ENCODE measurements around the gene DTNB. TPM values are rescaled to one million over a fixed set of nuclear protein-coding genes. Genes with fewer than 3 reads are reported as not detected.

DTNB gene
- total RNA-seq, 4 donors from 2014 or later = 2.2 to 7.8 (median 3.9) TPM

DNA sequence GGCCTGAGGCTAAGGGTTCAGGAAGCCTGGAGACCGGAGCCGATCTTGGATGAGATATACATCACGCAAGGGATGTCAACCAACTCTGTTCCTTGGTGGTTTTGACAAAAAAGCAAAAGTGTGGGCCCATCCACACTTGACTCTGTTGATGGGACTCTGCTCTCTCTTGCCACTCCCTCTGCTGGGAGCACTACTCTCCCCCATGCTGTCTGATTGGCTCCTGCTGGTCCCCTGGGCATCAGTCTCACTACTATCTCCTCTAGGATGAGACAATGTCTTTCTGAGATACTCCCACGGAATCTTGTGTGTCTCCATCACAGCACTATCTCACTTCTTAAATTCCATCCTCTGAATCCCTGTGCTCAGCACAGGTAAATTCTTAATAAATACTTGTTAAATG, 274.8 kb downstream of the DTNB start:
- H3K4me3 ChIP-seq = no peak overlapping the region
- H3K27me3 ChIP-seq = no peaks in the 10 kb centered on the region
- 91 to 100% methylated on average over 1 to 4 of the region's 4 CpGs for WGBS, 2 donors (ENCODE audit: low coverage in 1 of 2)
- DNase-seq = no peak
- no peak for TF ChIP-seq POLR2A (IDR thresholded peaks at IDR 0.05)
- intact Hi-C loops (cut with DNase I; ENCODE audit: low total_unique reads) (no loop called here), in situ Hi-C loops (cut with MboI; ENCODE audit: low pct_ligation_motif_present in 1 of 4, low pct_unique_long_range_greater_than_20kb in 1 of 4, low sequenced_read_pairs in 3 of 4) (no loop called here)
- no peaks in the 10 kb centered on the region for H3K36me3 ChIP-seq
- no peaks in the 10 kb centered on the region for H3K9me3 ChIP-seq
- H3K4me1 ChIP-seq = no peaks in the 10 kb centered on the region
- no peak overlapping the region for H3K27ac ChIP-seq

DNA sequence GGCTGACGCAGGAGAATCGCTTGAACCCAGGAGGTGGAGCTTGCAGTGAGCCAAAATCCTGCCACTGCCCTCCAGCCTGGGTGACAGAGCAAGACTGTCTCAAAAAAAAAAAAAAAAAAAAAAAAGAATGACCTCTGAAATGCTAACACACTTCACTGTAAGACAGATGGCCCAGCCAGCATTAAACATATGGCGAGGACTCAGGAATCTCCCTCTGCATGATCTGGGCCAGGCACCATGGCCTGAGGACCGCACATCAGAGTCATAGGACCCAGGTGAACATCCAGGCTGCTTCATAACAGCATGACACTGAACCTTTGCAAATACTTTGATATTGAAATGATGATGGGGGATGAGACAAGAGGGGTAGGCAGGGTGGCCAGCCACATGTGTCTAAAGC, 275.6 kb downstream of the DTNB start:
- no peak for DNase-seq
- Histone ChIP-seq H3K4me1 (no peaks in the 10 kb centered on the region), H3K9me3 (no peaks in the 10 kb centered on the region), H3K27me3 (no peaks in the 10 kb centered on the region), H3K36me3 (no peaks in the 10 kb centered on the region), H3K4me3 (no peak overlapping the region), H3K27ac (no peak overlapping the region)
- 89 to 97% methylated on average over 3 to 4 of the region's 4 CpGs for WGBS, 2 donors (ENCODE audit: low coverage in 1 of 2)
- in situ Hi-C loops (cut with MboI; ENCODE audit: low pct_ligation_motif_present in 1 of 4, low pct_unique_long_range_greater_than_20kb in 1 of 4, low sequenced_read_pairs in 3 of 4) (no loop called here), intact Hi-C loops (cut with DNase I; ENCODE audit: low total_unique reads) (no loop called here)
- no peak for TF ChIP-seq CTCF (IDR thresholded peaks at IDR 0.05)
- TF ChIP-seq EP300 (IDR thresholded peaks at IDR 0.05; ENCODE audit: low read depth) = no peak
- no peak for TF ChIP-seq POLR2AphosphoS5 (IDR thresholded peaks at IDR 0.05)
- no peak for TF ChIP-seq POLR2A (IDR thresholded peaks at IDR 0.05)

DNA sequence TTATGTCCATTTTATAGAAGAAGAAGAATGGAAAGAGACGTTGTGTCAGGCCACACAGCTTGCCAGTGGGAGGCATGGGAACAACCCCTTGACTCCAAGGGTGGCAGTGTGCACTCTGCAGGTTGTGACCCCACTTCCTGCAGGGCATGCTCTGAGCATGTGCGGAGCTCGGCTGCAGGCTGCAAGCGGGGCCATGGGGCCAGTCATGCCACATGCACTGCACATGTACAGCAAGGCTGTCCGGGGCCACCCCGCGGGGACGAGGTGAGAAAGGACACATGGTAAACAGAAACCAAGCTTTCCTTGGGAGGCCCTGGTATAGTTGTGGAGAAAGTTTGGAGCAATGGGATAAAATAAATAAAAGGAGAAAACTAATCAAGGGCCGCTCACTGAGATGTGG, 284.2 kb downstream of the DTNB start:
- DNase-seq = no peak
- H3K9me3 ChIP-seq = no peaks in the 10 kb centered on the region

DNA sequence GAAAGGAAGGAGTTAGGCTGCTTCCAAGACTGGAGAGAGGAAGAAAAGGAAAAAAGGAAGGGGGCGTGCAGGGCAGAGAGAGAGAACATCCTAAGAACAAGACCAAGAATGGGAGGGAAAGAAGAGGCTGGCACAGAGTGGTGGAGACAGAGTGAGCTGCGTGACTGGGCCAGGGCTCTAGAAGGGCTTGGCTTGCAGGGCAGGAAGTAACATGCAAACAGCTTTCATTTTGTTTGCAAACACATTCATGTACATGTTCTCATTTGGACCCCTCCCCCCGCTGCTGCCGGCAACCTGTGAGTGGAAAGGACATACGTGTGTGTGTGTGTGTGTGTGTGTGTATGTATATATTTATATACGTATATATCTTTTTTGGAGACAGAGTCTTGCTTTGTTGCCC, 284.9 kb downstream of the DTNB start:
- H3K4me1 ChIP-seq = no peaks in the 10 kb centered on the region
- 74 to 77% methylated on average over 5 to 6 of the region's 6 CpGs for WGBS, 2 donors (ENCODE audit: low coverage in 1 of 2)
- in situ Hi-C loops (cut with MboI; ENCODE audit: low pct_ligation_motif_present in 1 of 4, low pct_unique_long_range_greater_than_20kb in 1 of 4, low sequenced_read_pairs in 3 of 4) (no loop called here), intact Hi-C loops (cut with DNase I; ENCODE audit: low total_unique reads) (no loop called here)
- DNase-seq = no peak
- TF ChIP-seq POLR2A (IDR thresholded peaks at IDR 0.05) = no peak
- no peak for TF ChIP-seq EP300 (IDR thresholded peaks at IDR 0.05; ENCODE audit: low read depth)
- TF ChIP-seq CTCF (IDR thresholded peaks at IDR 0.05) = no peak
- no peak for TF ChIP-seq POLR2AphosphoS5 (IDR thresholded peaks at IDR 0.05)
- H3K4me3 ChIP-seq = no peak overlapping the region
- no peaks in the 10 kb centered on the region for H3K36me3 ChIP-seq
- no peaks in the 10 kb centered on the region for H3K9me3 ChIP-seq
- H3K27ac ChIP-seq = no peak overlapping the region
- H3K27me3 ChIP-seq = no peaks in the 10 kb centered on the region

More for the DNA sequence above, 284.2 kb downstream of the DTNB start:
- intact Hi-C loops (cut with DNase I; ENCODE audit: low total_unique reads) (no loop called here), in situ Hi-C loops (cut with MboI; ENCODE audit: low pct_ligation_motif_present in 1 of 4, low pct_unique_long_range_greater_than_20kb in 1 of 4, low sequenced_read_pairs in 3 of 4) (no loop called here)
- H3K36me3 ChIP-seq = no peaks in the 10 kb centered on the region
- no peaks in the 10 kb centered on the region for H3K4me1 ChIP-seq
- no peaks in the 10 kb centered on the region for H3K27me3 ChIP-seq
- H3K27ac ChIP-seq = no peak overlapping the region
- no peak for TF ChIP-seq POLR2A (IDR thresholded peaks at IDR 0.05)
- TF ChIP-seq EP300 (IDR thresholded peaks at IDR 0.05; ENCODE audit: low read depth) = no peak
- no peak for TF ChIP-seq CTCF (IDR thresholded peaks at IDR 0.05)
- no peak for TF ChIP-seq POLR2AphosphoS5 (IDR thresholded peaks at IDR 0.05)
- H3K4me3 ChIP-seq = no peak overlapping the region
- WGBS, 2 donors (ENCODE audit: low coverage in 1 of 2) = 96 to 100% methylated on average over 1 to 9 of the region's 9 CpGs

DNA sequence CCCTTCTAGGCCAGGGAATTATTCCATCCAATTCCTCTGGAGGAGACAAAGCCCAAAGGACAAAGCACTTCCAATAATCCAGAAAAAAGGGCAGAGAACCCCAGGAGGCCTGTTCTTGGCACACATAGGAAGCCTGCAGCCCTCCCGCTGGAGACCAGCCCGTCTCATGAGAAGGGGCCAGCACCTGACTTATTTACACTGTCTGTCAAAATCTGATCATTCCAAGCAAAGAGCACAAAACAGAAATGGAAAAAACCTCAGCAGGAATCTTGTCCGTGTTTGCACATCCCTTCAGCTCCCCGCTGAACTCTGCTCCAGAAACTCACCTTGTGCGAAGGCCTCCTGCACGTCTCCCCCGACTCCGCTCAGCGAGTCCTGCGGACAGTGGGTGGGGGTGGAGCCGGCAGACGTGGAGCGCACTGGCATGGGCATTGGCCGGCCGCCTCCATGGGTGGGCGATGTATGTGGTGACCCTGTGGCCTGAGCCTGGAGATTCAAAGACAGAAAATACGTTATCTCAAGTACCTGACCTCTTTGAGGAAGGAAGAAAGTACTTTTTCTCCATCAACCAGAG, 285.4 kb downstream of the DTNB start:
- TF ChIP-seq POLR2A (IDR thresholded peaks at IDR 0.05) (no peak), POLR2AphosphoS5 (IDR thresholded peaks at IDR 0.05) (no peak), EP300 (IDR thresholded peaks at IDR 0.05; ENCODE audit: low read depth) (no peak), CTCF (IDR thresholded peaks at IDR 0.05) (no peak)
- intact Hi-C loops (cut with DNase I; ENCODE audit: low total_unique reads) (no loop called here), in situ Hi-C loops (cut with MboI; ENCODE audit: low pct_ligation_motif_present in 1 of 4, low pct_unique_long_range_greater_than_20kb in 1 of 4, low sequenced_read_pairs in 3 of 4) (no loop called here)
- Histone ChIP-seq H3K4me3 (no peak overlapping the region), H3K27ac (no peak overlapping the region), H3K36me3 (no peaks in the 10 kb centered on the region), H3K4me1 (no peaks in the 10 kb centered on the region), H3K27me3 (no peaks in the 10 kb centered on the region), H3K9me3 (no peaks in the 10 kb centered on the region)
- WGBS, 2 donors (ENCODE audit: low coverage in 1 of 2) = 91 to 94% methylated on average over 2 to 17 of the region's 17 CpGs
- DNase-seq = no peak
